Measurements from ENCODE around the gene LGR4. TPM values are rescaled to one million over a fixed set of nuclear protein-coding genes. Genes with fewer than 3 reads are reported as not detected.

Gene LGR4
- total and polyA plus RNA-seq, 10 of the 15 experiments (the other 5 are each of a cell fraction or from before 2014, with no cell fraction given): under 0.01 to 0.64 (median 0.04) TPM; not detected in 5

DNA sequence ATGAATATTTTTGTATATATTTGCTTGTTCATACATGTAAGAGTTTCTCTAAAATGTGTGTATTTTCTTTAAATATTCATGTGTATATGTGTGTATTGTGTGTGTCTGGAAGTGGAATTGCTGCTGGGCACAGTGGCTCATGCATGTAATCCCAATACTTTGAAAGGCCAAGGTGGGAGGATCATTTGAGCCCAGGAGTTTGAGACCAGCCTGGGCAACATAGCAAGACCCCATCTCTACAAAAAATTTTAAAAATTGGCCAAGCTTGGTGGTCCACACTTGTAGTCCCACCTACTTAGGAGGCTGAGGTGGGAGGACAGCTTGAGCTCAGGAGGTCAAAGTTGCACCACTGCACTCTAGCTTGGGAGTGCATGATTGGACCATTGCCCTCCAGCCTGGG lies 4.7 kb upstream of the LGR4 start:
- ChIA-PET CTCF (interaction anchor here (1.4 kb wide), 1 partner anchor 9 kb away, joined by 3 read pairs; no protein-coding TSS in a partner anchor), POLR2A (no interaction called here), RAD21 (ENCODE audit: unreplicated experiment) (no interaction called here), SMC1A (ENCODE audit: uncharacterized antibody, unreplicated experiment) (interaction anchor here (2.8 kb wide), 1 partner anchor 9 kb away, joined by 15 read pairs; no protein-coding TSS in a partner anchor)
- TF ChIP-seq EP300 (IDR thresholded peaks at IDR 0.05; ENCODE audit: borderline replicate concordance in 1 of 2, control insufficient read depth in 1 of 2, low read depth in 2 of 2, low read length in 2 of 2) (no peak), MEF2A (IDR thresholded peaks at IDR 0.05; ENCODE audit: insufficient read depth, low read depth, low read length) (no peak), NBN (IDR thresholded peaks at IDR 0.05) (no peak), CHD1 (IDR thresholded peaks at IDR 0.05; ENCODE audit: low read depth, low read length) (no peak)
- TF ChIP-seq, protein P1, sequence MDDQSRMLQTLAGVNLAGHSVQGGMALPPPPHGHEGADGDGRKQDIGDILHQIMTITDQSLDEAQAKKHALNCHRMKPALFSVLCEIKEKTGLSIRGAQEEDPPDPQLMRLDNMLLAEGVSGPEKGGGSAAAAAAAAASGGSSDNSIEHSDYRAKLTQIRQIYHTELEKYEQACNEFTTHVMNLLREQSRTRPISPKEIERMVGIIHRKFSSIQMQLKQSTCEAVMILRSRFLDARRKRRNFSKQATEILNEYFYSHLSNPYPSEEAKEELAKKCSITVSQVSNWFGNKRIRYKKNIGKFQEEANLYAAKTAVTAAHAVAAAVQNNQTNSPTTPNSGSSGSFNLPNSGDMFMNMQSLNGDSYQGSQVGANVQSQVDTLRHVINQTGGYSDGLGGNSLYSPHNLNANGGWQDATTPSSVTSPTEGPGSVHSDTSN (IDR thresholded peaks at IDR 0.05; ENCODE audit: insufficient replicate concordance, low read depth, low read length): no peak
- TF ChIP-seq, protein P2, sequence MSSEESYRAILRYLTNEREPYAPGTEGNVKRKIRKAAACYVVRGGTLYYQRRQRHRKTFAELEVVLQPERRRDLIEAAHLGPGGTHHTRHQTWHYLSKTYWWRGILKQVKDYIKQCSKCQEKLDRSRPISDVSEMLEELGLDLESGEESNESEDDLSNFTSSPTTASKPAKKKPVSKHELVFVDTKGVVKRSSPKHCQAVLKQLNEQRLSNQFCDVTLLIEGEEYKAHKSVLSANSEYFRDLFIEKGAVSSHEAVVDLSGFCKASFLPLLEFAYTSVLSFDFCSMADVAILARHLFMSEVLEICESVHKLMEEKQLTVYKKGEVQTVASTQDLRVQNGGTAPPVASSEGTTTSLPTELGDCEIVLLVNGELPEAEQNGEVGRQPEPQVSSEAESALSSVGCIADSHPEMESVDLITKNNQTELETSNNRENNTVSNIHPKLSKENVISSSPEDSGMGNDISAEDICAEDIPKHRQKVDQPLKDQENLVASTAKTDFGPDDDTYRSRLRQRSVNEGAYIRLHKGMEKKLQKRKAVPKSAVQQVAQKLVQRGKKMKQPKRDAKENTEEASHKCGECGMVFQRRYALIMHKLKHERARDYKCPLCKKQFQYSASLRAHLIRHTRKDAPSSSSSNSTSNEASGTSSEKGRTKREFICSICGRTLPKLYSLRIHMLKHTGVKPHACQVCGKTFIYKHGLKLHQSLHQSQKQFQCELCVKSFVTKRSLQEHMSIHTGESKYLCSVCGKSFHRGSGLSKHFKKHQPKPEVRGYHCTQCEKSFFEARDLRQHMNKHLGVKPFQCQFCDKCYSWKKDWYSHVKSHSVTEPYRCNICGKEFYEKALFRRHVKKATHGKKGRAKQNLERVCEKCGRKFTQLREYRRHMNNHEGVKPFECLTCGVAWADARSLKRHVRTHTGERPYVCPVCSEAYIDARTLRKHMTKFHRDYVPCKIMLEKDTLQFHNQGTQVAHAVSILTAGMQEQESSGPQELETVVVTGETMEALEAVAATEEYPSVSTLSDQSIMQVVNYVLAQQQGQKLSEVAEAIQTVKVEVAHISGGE (CRISPR knock-in tag; IDR thresholded peaks at IDR 0.05): no peak
- TF ChIP-seq, protein P3, sequence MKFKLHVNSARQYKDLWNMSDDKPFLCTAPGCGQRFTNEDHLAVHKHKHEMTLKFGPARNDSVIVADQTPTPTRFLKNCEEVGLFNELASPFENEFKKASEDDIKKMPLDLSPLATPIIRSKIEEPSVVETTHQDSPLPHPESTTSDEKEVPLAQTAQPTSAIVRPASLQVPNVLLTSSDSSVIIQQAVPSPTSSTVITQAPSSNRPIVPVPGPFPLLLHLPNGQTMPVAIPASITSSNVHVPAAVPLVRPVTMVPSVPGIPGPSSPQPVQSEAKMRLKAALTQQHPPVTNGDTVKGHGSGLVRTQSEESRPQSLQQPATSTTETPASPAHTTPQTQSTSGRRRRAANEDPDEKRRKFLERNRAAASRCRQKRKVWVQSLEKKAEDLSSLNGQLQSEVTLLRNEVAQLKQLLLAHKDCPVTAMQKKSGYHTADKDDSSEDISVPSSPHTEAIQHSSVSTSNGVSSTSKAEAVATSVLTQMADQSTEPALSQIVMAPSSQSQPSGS (IDR thresholded peaks at IDR 0.05; ENCODE audit: low read length): no peak
- TF ChIP-seq, protein P4, sequence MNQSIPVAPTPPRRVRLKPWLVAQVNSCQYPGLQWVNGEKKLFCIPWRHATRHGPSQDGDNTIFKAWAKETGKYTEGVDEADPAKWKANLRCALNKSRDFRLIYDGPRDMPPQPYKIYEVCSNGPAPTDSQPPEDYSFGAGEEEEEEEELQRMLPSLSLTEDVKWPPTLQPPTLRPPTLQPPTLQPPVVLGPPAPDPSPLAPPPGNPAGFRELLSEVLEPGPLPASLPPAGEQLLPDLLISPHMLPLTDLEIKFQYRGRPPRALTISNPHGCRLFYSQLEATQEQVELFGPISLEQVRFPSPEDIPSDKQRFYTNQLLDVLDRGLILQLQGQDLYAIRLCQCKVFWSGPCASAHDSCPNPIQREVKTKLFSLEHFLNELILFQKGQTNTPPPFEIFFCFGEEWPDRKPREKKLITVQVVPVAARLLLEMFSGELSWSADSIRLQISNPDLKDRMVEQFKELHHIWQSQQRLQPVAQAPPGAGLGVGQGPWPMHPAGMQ (IDR thresholded peaks at IDR 0.05; ENCODE audit: borderline replicate concordance): no peak
- no peaks in the 10 kb centered on the region for H3K9me3 ChIP-seq (replicated peaks; ENCODE audit: control insufficient read depth, insufficient read depth, low read length)
- BruUV-seq (replicated peaks): no TSS peak
- no peak overlapping the region for H3K9ac ChIP-seq (ENCODE audit: control insufficient read depth, insufficient read depth, low read length)
- no peaks in the 10 kb centered on the region for H3K79me2 ChIP-seq (ENCODE audit: control insufficient read depth, insufficient read depth, low read length)
- no peaks in the 10 kb centered on the region for H3K4me1 ChIP-seq (ENCODE audit: control insufficient read depth, insufficient read depth, low read length)
- in situ Hi-C loops (cut with MboI) (loop anchor here (5.0 to 10.0 kb wide), 2 partner anchors 720 to 1182 kb away; no protein-coding TSS in a partner anchor), intact Hi-C loops (cut with micrococcal nuclease; ENCODE audit: unreplicated experiment) (no loop called here)
- no peaks in the 10 kb centered on the region for H4K20me1 ChIP-seq (ENCODE audit: control insufficient read depth, insufficient read depth)
- no peaks in the 10 kb centered on the region for H3K36me3 ChIP-seq (ENCODE audit: control insufficient read depth in 2 of 2, insufficient read depth in 2 of 2, low read length in 1 of 2)
- FAIRE-seq: no peak
- no peak overlapping the region for H3K27ac ChIP-seq (ENCODE audit: control insufficient read depth, insufficient read depth)
- no peak overlapping the region for H3K4me2 ChIP-seq (ENCODE audit: control insufficient read depth, insufficient read depth)
- DNase-seq (ENCODE audit: low read depth, low spot score): no peak
- no peaks in the 10 kb centered on the region; a peak in 1 of 4 replicates for H3K27me3 ChIP-seq (replicated peaks in 1 of 2; ENCODE audit: control insufficient read depth in 2 of 2, insufficient read depth in 2 of 2, low read length in 1 of 2)
- no peak overlapping the region for H2AFZ ChIP-seq (ENCODE audit: control insufficient read depth, low read depth, low read length)
- no peak overlapping the region for H3K4me3 ChIP-seq
- no peak for ATAC-seq

Data from GM12878 (cell line).